GM19452 (cell line): Measurements from ENCODE around the gene PI4K2A.
A peak's percentile ranks its signal among the peaks of the same experiment; 100 is the strongest.

ENCODE experiments used
- ATAC-seq: cut with Tn5 transposase; IDR thresholded peaks from one replicate; pipeline ENCODE4 v1.9.1; 2021; ENCODE audit not compliant: unreplicated experiment

PI4K2A gene

DNA sequence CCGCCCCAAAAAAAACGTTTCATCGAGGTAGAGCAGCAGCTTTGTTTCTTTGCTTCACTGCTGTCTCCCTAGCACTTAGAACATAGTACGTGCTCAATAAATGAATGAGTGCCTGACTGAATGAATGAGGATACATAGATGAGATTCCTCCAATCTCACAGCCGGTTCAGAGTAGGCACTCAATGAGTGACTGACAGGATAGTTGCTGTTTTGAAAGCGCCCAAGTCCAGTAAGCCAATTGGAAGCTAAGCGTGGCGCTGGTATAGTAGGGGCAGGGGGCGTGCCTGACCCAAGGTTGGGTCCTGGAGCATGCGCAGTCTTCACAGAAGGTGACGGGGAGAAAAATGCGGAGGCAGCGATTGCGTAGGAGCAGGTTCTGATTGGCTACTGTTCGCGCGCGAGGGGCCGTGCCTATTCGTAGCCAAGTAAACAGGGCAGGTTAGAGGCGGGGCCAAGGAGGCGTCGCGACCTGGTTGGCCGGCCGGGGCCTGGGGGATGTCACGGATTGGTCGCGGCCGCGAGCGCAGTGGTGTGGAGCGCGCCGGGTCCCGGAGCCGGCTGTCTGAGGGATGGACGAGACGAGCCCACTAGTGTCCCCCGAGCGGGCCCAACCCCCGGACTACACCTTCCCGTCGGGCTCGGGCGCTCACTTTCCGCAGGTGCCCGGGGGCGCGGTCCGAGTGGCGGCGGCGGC lies at the start of gene PI4K2A:
Gene PI4K2A (plus strand): TSS at position 498 of the 694 bp plus-strand sequence. CDS start 72 bp downstream, at position 570.
- peak; percentile 99 for ATAC-seq

- no peak for ATAC-seq
These were observed 49.5 kb upstream of the PI4K2A start for GRCh38 chr10:97590748-97591495.

DNA sequence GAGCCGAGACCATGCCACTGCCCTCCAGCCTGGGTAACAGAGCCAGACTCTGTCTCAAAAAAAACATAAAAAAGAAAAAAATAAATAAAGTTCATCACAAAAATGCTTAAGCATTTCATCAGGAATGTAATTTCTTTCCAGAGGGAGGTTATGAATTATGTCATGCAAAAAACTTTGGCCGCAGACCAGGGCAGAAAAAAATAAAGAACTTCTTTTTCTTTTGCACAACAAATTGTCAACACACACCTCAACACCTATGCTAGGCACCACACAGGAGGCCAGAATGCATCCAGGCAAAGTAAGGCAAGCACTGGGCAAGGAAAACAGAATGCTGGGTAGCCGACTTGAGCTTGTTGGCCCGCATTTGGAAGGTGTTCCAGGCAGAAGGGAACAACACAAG lies 47.0 kb upstream of the PI4K2A start:
- no peak for ATAC-seq

- no peak for ATAC-seq
These were observed 44.1 kb upstream of the PI4K2A start for GRCh38 chr10:97596101-97597082.

DNA sequence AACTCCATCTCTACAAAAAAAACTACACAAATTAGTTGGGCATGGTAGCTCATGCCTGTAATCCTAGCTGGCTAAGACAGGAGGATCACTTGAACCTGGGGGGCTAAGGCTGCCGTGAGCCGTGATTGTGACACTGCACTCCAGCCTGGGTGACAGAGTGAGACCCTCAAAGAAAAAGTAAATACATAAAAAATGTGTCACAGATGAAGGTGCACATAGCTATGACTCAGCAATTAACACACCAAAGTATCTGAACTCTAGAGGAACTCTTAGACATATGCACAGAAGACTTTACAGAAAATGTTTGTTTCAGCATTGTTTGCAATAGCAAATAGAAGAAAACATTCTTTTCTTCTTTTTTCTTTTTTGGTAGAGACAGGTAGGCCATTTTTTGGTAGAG lies 42.7 kb upstream of the PI4K2A start:
- ATAC-seq = no peak

- no peak for ATAC-seq
These were observed 41.8 kb upstream of the PI4K2A start for GRCh38 chr10:97598407-97599271.

GRCh38 chr10:97599272-97599619 lies 41.2 kb upstream of the PI4K2A start:
- ATAC-seq = no peak

DNA sequence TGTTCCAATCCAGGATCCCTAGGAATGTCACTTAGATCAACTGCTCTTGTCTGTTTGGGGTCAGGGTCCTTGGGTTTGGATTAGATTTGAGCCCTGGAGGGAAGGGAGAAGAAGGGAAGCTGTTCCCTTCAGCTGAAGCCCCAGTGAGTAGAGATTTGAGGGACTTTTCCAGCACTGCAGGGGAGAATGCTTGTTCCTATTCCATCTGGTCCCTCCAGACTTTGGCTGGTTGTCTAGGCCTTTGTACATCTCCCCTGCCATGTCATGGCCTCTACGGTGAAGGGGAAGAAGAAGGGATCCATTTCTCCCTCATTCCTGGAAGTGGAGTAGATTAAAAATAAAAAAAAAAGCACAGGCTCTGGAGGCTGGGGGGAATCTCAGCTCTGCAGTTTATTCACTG lies 39.9 kb upstream of the PI4K2A start:
- no peak for ATAC-seq

DNA sequence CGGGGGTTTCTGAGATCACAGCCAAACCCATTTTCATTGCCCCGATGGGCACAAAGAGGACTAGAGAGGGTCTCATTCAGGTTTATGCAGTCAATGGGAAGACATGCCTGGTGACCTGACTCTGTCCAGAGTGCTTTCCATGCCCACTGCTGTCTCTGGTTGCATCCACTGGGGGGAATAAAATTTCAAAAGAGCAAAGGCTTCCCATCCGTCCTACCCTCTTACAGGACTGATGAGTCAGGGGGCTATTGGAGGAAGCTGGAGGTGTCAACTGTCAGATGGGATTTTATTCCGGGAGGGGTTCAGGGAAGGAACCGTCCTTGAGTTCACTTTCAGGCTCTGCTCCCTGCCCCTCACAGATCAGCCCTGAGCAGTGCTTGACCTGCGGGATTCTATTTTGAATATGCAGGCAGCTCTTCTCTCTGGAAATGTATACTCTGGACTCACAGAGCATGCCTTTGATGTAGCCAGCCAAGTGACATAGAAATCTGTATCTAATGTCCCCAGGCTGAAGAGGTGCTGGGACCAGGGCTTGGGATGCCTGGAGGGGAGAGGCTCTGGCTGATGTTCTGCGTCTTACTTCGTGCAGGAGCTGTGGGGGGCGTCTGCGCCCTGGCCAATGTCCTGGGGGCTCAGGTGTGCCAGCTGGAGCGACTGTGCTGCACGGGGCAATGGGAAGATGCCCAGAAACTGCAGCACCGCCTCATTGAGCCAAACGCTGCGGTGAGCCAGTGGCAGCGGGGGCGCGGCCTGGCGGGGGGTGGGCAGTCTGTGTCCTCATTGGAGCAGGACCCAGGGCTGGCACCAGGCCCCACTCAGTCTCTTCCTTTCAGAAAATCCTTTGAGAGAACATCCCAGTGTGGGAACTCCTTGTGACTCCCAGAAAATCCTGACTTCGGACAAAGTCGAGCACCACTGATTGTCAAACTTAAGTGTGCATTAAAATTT lies 38.9 kb upstream of the PI4K2A start:
- no peak for ATAC-seq

DNA sequence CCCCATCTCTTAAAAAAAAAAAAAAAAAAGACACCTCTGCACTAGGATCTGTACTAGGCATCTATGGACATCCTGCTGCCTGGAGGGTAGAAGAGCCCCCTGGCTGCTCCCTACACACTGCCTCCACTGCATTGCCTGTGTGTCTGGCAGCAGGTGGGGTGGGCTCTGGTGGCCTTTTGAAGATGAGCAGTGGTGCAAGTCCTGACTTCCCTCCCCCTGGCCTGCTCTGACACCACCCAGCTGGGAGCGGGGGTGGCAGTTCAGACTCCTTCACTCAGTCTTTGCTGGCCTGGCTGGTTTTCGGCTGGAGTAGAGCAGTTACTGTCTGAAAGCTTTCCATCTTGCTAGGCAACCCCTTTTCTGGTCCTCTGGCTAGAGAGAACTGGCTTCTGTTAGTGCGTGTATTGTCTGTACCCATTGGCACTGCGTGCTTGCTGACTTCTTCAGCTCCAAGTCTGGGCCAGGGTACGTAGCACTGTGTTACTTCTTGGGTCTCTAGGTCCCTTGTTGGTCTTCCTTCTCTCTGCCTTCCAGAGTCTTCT lies 33.3 kb upstream of the PI4K2A start:
- ATAC-seq = no peak

- ATAC-seq = no peak
These were observed 31.4 kb upstream of the PI4K2A start for GRCh38 chr10:97608991-97609561.

DNA sequence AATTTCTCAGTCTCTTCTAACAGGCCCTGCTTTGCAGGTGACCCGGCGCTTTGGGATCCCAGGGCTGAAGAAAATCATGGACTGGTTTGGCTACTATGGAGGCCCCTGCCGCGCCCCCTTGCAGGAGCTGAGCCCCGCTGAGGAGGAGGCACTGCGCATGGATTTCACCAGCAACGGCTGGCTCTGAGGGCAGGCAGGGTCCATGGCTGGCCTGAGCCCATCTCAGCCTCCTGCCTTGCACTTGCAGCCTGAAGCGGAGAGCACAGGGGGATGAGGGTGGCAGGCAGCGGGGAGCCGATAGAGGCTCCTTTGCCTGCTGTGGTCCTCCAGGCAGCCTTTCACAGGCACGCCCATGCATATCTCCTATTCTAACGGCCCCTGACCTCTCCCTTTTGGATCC lies 29.0 kb upstream of the PI4K2A start:
- no peak for ATAC-seq

GRCh38 chr10:97612386-97612785 lies 28.1 kb upstream of the PI4K2A start:
- ATAC-seq = no peak

DNA sequence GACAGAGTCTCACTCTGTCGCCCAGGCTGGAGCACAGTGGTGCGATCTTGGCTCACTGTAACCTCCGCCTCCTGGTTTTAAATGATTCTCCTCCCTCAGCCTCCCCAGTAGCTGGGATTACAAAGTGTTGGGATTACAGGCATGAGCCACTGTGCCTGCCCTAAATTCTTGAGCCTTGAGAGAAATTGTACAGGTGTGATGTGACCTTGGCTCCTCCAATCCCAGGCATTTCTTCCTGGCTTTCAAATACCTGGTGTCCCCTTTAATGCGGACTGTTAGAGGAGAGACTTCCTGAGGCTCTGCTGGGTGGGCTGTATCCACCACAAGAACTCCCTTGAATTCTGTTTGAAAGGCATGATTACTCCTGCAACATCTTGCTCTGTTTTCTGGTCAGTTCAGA lies 22.2 kb upstream of the PI4K2A start:
- ATAC-seq = no peak

GRCh38 chr10:97618733-97619132 lies 21.7 kb upstream of the PI4K2A start:
- ATAC-seq = no peak

- no peak for ATAC-seq
These were observed 17.2 kb upstream of the PI4K2A start for GRCh38 chr10:97623277-97623676.

DNA sequence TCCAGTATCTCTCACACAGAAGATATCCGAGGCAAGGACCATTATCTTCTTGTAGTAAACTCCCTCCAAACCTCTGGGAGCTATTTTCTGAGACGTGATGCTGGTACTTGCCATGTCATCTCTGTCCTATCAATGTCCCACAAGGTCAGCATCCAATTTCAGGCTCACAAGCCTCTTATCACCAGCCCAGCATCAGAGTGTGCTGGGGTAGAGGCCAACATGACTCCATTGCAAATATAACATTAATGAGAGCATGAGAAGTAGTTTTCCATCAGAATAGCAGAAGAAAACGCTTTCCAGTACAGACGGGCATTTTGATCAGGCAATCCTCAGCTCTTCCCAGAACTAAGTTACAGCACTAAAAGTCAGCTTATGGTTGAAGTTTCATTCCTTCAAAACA lies 12.7 kb upstream of the PI4K2A start:
- no peak for ATAC-seq

- no peak for ATAC-seq
These were observed 12.2 kb upstream of the PI4K2A start for GRCh38 chr10:97628228-97628627.

DNA sequence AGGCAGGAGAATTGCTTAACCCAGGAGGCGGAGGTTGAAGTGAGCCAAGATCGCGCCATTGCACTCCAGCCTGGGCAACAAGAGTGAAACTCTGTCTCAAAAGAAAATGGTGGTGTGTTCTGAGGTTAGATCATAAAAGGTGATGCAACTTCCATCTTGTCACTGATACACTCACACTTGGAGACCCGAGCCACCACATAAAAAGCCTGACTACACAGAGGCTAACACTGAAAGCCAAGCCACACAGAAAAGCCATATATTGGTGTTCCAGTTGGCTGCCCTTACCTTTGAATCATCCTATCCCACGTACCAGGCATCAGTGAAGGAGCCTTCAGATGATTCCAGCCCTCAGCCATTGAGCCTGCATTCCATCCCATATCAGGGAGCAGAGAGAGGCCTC lies 11.2 kb upstream of the PI4K2A start:
- ATAC-seq = no peak
